KMS-11 (cell line): ENCODE data around the gene CUL4A.

Experiments used
- H2AFZ ChIP-seq: fragments of 200-600 bp; sonication (generic); 2 replicates; pipeline ENCODE4 v1.6.1; 2016; ENCODE audit warnings: antibody characterized with exemption, mixed run types, low read depth
- H3K27ac ChIP-seq: fragments of 200-600 bp; sonication (generic); 2 replicates; pipeline ENCODE4 v1.6.1; 2016; ENCODE audit warnings: mild to moderate bottlenecking, mixed run types
- H3K27me3 ChIP-seq: fragments of 200-600 bp; sonication (generic); 2 replicates; pipeline ENCODE4 v1.6.1; 2017; ENCODE audit warnings: mild to moderate bottlenecking, low read depth, mixed run types, moderate library complexity; ENCODE audit not compliant: insufficient read depth
- H3K36me3 ChIP-seq: fragments of 200-600 bp; sonication (generic); 2 replicates; pipeline ENCODE4 v1.6.1; 2017; ENCODE audit warnings: mild to moderate bottlenecking, mixed run types; ENCODE audit not compliant: insufficient read depth
- H3K4me1 ChIP-seq: fragments of 200-600 bp; sonication (generic); 2 replicates; pipeline ENCODE4 v1.6.1; 2016; ENCODE audit warnings: mild to moderate bottlenecking, low read depth, mixed run types; ENCODE audit not compliant: poor library complexity, severe bottlenecking
- H3K4me2 ChIP-seq: fragments of 200-600 bp; sonication (generic); 2 replicates; pipeline ENCODE4 v1.7.0; 2016; ENCODE audit warnings: mild to moderate bottlenecking, mixed run types
- H3K4me3 ChIP-seq: fragments of 200-600 bp; sonication (generic); IDR thresholded peaks from 2 replicates; pipeline ENCODE4 v1.6.1; 2017; ENCODE audit warnings: low read depth, low read length, mixed read lengths; ENCODE audit not compliant: insufficient read depth
- H3K79me2 ChIP-seq: fragments of 200-600 bp; sonication (generic); 2 replicates; pipeline ENCODE4 v1.6.1; 2016; ENCODE audit warnings: low read depth, mixed run types; ENCODE audit not compliant: insufficient read depth
- H3K9ac ChIP-seq: fragments of 200-600 bp; sonication (generic); 2 replicates; pipeline ENCODE4 v1.6.1; 2016; ENCODE audit warnings: mild to moderate bottlenecking, mixed run types
- H4K20me1 ChIP-seq: fragments of 200-600 bp; sonication (generic); 2 replicates; pipeline ENCODE4 v1.6.1; 2016; ENCODE audit warnings: mild to moderate bottlenecking, mixed run types; ENCODE audit not compliant: insufficient read depth
- CTCF ChIP-seq: fragments of 200-600 bp; sonication (generic); conservative IDR thresholded peaks from 2 replicates; pipeline ENCODE4 v1.6.1; 2017; ENCODE audit warnings: low read depth, mild to moderate bottlenecking, antibody characterized with exemption, low read length, moderate library complexity, mixed read lengths

Gene CUL4A

GRCh38 chr13:113170511-113170910, 38.9 kb upstream of the CUL4A start:
- no peak for TF ChIP-seq CTCF
- no peak overlapping the region for H3K9ac ChIP-seq
- no peaks in the 10 kb centered on the region for H3K27me3 ChIP-seq
- no peak overlapping the region for H2AFZ ChIP-seq
- H3K79me2 ChIP-seq = no peaks in the 10 kb centered on the region
- no peak overlapping the region for H3K27ac ChIP-seq
- H3K36me3 ChIP-seq = no peaks in the 10 kb centered on the region
- no peak overlapping the region for H3K4me3 ChIP-seq
- no peaks in the 10 kb centered on the region for H4K20me1 ChIP-seq
- no peak overlapping the region for H3K4me2 ChIP-seq
- H3K4me1 ChIP-seq = no peaks in the 10 kb centered on the region

- Histone ChIP-seq H3K36me3 (no peaks in the 10 kb centered on the region), H3K79me2 (no peaks in the 10 kb centered on the region), H3K4me3 (no peak overlapping the region), H3K9ac (no peak overlapping the region), H2AFZ (no peak overlapping the region), H3K27ac (no peak overlapping the region), H3K4me2 (no peak overlapping the region), H3K4me1 (no peaks in the 10 kb centered on the region), H4K20me1 (no peaks in the 10 kb centered on the region), H3K27me3 (no peaks in the 10 kb centered on the region)
- no peak for TF ChIP-seq CTCF
Observed at GRCh38 chr13:113171250-113172125, 37.9 kb upstream of the CUL4A start.

- Histone ChIP-seq H3K4me3 (no peak overlapping the region), H3K27me3 (no peaks in the 10 kb centered on the region), H3K27ac (no peak overlapping the region), H4K20me1 (no peaks in the 10 kb centered on the region), H2AFZ (no peak overlapping the region), H3K4me2 (no peak overlapping the region), H3K79me2 (no peaks in the 10 kb centered on the region), H3K4me1 (no peaks in the 10 kb centered on the region), H3K36me3 (no peaks in the 10 kb centered on the region), H3K9ac (no peak overlapping the region)
- TF ChIP-seq CTCF = no peak
Observed at GRCh38 chr13:113172419-113172926, 36.9 kb upstream of the CUL4A start.

- H3K27ac ChIP-seq = no peak overlapping the region
- TF ChIP-seq CTCF = no peak
Observed at GRCh38 chr13:113176280-113176679, 33.1 kb upstream of the CUL4A start.

More at GRCh38 chr13:113176280-113176679, 33.1 kb upstream of the CUL4A start:
- Histone ChIP-seq H3K9ac (no peak overlapping the region), H3K79me2 (no peaks in the 10 kb centered on the region), H3K4me2 (no peak overlapping the region), H3K4me1 (no peaks in the 10 kb centered on the region), H3K36me3 (no peaks in the 10 kb centered on the region), H3K4me3 (no peak overlapping the region), H3K27me3 (no peaks in the 10 kb centered on the region), H2AFZ (no peak overlapping the region), H4K20me1 (no peaks in the 10 kb centered on the region)
